ENCODE data around the gene ELL. TPM values are rescaled to one million over a fixed set of nuclear protein-coding genes. Genes with fewer than 3 reads are reported as not detected.
A peak's percentile ranks its signal among the peaks of the same experiment; 100 is the strongest.
"Not testable (repeated sequence)": the region's sequence is repeated elsewhere in the genome, so short reads cannot be mapped to it uniquely, and the experiment has no call there.

The ELL gene
- total RNA-seq, 1 donor from 2014 or later: 12.3 TPM

DNA sequence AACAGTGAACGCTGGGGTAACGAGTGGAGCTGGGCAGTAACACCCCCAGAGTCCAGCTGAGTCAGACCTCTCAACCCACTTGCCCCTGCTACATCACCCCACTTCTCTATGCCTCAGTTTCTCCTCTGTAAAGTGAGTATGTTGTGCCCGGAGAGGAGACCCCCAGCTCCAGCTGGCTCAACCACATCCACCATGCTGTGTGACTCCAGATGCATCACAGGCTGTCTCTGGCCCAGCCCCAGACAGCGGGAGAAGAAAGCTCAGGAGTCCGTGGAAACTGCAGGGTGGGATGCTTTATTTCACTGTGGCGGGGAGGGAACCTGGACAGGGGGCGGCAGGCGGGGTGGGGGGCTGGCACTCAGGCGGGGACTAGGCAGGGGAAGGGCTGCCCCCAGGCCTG lies 9.6 kb upstream of the ELL start:
- no peak for DNase-seq

DNA sequence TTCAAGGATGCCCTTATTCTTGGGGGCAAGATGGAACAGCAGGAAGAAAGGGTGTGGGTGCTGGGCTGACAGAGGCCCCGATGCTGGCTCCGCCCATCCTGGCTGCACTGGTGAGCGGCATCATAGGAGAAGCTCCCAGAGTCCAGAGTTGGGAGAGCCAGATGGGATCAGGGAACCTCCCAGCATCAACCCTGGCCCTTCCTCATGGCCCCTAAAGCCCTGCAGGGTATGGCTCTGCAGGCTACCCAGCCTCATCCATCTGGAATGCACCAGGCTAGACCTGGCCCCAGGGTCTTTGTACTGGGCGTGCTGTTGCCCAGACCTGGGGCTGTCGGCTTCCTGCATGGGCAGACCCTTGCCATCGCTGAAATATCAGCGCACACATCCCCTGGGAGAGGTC lies 7.9 kb upstream of the ELL start:
- DNase-seq: no peak

DNA sequence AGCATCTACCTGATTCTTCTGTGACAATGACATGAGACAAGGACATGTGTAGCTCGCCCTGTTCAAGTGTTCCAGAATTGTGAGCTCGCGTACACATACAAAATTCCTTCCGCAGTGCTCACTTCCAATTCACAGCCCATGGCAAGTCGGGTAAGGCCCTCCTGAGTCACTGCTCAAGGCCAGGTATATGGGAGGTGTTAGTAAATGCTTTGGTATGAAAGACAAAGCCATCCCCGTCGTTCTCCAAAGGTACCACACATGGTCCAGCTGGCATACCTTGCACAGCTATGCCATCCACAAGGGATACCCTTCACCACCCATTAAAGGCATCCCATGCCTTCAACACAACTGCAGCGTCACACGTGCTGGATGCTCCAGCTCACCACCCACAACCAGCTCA lies 4.4 kb upstream of the ELL start:
- no peak for DNase-seq

DNA sequence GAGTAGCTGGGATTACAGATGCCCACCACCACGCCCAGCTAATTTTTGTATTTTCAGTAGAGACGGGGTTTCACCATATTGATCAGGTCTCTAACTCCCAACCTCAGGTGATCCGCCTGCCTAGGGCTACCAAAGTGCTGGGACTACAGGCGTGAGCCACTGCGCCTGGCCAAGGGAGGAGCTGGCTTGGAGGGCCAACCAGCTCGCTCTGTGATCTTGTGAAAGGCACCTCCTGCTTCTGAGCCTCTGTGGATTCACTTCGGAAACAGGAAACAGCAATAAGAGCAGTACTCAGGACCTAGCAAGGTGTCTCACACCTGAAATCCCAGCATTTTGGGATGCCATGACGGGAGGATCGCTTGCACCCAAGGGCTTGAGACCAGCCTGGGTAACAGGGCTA lies 2.0 kb upstream of the ELL start:
- no peak for DNase-seq

DNA sequence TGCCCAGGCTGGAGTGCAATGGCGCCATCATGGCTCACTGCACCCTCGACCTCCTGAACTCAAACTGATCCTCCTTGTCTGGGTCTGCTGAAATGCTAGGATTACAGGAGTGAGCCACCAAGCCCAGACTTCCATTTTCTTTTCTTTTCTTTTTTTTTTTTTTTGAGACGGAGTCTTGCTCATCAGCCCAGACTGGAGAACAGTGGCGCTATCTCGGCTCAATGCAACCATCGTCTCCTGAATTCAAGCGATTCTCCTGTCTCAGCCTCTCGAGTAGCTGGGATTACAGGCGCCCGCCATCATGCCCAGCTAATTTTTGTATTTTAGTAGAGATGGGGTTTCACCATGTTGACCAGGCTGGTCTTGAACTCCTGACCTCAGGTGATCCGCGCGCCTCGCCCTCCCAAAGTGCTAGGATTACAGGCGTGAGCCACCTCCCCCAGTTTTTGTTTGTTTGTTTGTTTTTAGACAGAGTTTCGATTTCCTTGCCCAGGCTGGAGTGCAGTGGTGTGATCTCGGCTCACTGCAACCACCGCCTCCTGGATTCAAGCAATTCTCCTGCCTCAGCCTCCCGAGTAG lies 1.1 kb upstream of the ELL start:
- not testable (repeated sequence) for DNase-seq

DNA sequence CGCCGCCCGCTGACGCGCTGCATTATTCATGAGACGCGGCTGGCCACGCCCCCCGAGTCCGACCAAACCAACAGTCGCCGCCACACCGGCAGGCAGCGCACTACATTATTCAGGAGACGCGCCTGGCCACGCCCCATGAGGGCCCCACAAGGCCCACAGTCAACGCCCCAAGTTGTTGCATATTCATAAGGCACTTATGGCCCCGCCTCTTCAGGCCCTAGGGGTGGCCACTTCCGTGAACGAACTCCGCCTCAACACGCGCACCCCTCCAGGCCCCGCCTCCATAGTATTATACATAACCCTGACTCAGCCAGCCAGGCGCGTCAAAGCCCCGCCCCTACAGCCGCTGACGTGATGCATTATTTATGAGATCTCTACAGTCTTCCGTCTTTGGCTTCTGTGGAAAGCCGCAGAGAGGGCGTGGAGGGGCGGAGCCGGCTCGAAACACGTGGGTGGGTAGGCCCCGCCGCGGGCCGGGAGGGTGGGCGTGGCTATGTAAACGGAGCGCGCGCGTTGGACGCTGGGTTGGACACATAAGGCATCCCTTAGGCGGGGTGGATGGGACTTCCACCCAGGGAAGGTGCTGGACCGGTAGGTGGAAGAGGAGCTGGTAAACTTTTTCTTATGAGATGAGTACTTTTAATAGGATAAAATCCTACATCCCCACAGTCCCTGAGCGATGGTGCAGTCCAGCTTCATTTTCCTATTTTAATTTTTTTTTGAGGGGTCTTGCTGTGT lies 423 bp upstream of the ELL start:
- DNase-seq: peak; percentile 100

DNA sequence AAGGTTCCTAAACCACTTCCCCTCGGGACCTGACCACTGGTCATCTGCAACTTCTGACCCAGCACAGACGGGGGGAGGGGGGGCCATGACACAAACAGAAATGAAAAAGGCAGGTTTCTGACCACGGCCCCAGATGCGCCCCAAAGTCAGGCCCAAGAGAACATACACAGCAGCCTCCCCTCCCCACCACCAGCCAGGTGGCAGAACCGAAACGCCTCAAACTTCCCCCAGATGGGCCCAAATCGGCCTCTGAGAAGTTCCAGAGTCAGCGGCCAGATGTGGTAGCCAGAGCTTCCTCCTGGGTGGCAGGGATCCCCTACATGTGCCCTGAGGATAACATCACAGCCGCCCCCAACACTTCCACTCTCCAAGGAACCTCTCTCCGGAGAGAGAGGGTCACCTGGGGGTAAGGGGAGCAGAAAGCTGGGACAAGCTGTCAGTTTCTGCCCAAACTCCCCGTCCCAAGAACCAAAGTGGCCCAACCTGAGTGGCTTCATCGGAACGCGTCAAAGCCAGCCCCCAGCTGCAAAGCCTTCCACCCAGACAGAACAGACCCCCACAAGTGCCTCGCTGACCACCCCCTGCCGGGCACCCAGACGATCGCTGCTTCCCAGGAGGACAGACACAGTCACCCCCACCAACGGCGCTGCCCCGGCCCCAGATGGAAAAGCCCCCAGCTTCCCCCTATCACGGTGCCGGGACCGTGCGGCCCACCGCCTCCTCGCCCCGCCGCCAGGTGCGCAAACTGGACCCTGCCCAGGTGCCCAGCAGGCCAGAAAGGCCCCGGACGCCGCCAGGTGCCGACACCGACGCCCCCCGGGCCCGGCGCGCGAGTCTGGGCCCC lies 800 bp downstream of the ELL start:
- peak; percentile 33 for DNase-seq

DNA sequence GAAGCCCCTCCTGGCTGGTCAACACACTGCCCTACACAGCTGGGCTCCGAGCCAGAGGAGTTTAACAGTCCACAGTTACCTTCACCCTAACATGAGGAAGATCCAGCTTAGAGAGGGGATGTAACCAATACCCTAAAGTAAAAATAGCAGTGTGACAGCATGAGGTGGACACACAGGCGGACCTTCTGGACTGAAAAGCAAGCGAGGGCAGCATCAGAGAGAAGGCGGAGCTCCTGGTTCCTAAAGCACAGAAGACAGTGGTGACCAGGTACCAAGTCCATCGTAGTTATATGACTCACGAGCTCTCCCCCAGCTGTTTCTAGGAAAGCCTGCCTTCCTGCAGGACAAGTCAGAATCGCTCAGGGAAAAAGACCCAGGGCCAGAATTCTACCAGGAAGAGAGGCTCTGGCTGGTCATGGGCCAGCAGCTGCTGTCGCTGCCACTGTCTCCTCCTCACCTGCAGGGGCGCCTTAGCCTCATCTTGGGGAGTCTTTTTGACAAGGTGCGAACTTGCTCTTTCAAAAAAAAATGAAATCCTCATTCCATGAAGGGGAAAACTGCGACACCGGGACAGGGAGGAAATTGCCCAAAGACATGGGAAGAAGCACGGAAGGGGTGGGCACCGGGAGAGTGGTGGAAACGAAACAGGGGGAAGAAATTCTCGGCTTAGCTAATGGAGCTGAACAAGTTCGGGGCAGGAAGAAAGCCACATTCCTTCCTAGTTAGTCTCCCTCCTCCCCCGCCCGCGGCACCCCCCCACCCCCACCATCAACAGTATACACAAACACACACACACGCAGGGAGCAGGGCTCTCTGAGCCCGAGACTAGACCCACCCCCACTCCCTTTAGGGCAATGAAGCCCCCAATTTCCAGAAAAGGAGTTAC lies 1.7 kb downstream of the ELL start:
- DNase-seq: peak; percentile 84

DNA sequence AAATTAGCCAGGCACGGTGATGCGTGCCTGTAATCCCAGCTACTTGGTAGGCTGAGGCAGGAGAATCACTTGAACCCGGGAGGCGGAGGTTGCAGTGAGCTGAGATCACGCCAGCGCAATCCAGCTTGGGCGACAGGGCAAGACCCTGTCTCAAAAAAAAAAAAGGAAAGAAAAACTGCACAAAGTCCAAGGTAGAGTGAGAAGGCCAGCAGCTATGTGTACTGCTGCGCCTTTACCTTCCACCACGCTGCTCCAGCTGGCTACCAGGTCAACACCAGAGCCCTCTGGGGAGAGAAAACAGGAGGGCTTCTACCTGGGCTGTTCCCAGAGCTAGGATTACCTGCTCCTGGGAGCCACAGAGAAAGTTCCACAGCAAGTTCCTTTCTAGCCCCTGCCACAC lies 3.2 kb downstream of the ELL start:
- no peak for DNase-seq

DNA sequence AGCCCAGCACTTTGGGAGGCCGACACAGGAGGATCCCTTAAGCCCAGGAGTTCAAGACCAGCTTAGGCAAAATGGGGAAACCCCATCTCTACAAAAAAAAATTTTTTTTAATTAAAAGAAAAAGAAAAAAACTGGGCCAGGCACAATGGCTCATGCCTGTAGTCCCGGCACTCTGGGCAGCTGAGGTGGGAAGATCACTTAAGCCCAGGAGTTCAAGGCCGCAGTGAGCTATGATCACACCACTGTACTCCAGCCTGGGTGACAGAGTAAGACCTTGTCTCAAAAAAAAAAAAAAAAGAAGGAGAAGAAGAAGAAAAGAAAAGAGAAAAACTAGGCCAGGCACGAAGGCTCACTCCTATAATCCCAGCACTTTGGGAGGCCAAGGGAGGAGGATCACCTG lies 4.3 kb downstream of the ELL start:
- no peak for DNase-seq

DNA sequence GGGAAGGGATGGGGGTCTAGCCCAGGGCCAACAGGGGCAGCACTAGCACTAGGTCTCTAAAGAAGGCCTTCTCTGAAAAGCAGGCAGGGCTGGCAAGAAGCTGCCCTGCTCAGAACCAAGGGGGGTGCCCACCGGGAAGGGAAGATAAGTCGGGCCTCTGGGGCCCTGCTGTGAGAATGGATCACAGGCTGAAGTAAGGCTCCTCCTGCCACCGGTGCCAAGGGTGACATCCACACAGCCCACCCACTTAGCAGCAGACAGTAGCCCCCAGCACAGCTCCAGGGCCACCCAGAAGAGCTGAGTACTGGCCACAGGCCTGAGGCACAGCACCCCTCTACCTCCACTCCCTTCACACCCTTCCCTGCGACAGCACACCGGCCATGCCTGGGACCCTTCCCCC lies 5.9 kb downstream of the ELL start:
- DNase-seq: no peak

DNA sequence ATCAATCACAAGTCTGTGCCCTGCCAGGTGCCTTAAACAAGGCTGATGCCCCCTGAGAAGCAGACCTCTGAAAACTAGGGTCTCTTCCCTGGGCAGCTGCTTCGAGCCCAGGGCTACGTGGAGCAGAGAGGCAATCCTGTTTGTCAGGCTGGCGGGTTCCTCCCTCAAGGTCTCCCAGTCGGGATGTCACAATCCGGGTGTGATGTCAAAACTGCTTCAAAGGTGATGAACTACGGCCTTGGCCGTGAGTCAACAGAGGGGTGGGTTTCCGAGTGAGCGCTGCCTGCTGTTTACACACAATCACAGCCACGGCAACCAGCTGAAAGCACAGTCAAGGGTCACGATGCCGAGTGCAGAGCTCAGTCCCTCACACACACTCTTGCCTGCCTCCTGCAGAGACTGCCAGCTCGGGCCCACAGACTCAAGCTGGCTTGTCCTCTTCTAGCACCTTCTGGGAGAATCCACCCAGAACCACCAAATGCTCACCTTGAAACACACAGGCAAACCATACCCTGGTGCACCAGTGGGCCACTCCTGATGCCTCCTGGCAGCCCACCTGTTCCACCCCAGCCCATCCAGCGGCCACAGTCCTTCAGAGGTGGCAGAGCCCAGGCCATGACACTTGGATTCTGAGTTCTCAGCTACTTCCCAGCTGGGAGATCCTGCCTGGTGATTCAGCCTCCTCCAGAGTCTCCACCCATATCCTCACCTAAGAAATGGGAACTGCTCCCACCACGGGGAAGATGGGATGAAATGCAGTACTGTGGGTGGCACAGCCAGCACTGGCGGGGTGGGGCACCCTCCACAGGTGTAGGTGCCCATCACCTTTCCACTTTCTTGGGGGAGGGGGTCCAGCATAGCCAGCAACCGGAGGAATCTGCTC lies 6.8 kb downstream of the ELL start:
- peak; percentile 94 for DNase-seq

DNA sequence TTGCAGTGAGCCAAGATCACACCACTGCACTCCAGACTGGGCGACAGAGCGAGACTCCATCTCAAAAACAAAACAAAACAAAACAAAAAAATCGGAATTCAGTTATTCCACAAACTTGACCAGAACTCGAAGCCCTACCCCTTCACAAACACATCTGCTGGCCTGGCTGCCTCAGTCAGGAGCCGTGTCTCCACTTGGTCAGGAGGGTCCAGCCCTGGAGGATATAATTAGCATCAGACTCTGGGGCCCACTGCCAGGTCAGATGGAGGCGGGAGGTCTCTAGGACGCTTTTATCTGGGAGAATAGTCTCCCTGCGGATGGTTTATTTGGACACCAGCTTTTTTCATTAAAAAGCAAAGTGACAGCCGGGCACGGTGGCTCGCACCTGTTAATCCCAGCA lies 8.0 kb downstream of the ELL start:
- no peak for DNase-seq

DNA sequence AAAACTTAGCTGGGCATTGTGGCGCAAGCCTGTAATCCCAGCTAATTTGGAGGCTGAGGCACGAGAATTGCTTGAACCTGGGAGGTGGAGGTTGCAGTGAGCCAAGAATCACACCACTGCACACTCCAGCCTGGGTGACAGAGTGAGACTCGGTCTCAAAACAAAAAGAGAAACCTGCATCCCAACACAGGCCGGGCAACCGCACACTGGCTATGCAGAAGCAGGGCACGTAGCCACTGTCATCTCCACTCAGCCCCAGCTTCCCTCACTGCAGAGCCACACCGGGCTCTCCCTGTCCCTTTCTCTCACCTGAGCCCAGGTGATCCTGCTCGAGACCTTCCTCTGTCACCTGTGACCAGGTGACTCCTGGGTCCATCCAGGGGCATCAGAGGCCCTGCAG lies 11.7 kb downstream of the ELL start:
- no peak for DNase-seq

DNA sequence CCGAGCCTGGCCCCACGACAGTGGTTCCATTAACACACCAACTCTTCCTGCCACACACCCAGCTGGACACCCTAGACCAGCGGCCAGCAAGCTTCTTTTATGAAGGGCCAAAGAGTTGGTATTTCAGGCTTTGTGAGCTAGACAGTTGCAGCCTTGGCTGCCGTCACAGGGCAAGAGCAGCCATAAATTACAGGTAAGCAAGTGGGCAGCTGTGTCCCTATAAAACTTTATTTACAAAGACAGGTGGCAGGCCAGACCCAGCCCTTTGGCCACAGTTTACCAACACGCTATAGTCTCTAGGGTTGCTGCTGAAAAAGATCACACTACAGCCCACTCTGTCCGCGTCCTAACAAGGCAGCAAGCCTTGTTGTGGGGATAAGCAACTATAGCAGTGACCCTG lies 13.3 kb downstream of the ELL start:
- DNase-seq: no peak

DNA sequence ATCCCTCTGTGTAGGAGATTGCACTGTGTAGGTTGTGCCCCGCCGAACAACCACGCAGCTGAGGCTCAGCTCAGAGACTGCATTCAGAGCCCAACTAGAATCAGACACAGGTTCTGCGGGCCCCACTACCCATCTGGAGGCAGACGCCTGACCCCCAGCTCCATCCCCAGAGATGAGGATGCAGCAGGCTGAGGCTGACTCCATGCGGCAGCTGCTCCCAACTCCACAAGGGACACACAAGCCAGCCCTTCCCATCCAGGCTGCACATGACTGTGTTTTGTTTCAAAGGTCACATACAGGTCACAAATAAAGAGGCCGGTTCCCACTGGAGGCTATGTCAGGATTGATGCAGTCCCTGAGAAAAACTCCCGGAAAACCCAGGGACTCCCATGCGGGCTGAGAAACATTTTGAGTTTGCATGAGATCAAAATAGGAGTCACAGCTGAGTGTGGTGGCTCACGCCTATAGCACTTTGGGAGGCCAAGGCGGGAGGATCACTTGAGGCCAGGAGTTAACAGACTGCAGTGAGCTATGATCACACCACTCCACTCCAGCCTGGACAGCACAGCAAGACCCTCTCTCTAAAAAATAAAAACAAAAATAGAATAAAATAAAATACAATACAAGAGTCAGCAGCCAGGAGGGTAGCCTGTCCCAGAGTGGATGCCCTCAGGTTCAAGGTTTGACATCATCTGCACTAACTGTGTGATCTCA lies 14.0 kb downstream of the ELL start:
- DNase-seq: peak; percentile 46

DNA sequence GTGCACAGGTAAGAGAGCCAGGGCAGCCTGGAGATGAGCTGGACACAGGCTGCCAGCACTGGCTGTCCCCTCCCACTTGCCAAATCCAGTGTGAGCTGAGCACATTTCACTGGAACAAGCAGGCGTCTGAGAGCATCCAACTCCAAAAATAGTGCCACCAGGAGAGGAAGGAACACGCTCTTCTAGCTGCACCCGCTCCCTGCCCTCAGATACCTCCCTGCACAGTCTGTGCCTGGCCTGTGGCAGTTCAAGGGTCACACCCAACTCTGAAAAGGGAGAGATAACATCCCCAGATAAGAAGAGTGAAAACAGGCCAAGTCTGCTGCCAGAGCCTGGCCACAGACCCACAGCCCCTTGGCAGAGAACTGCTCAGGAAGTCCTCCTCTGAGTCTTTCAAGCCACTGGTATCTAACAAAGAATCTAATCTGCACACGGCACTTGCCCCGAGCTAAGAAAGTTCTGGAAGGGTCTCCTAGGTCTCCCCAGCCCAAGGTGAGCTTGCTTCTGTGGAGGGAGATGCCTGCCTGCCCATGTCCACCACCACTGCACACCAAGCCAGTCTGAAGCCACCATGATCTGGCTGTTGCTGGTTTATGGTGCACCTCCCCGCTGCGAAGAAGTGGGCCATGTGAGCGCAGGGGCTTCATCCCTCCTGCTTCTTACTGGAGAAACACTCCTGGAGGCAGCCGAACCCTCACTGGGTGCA lies 14.7 kb downstream of the ELL start:
- peak; percentile 32 for DNase-seq

DNA sequence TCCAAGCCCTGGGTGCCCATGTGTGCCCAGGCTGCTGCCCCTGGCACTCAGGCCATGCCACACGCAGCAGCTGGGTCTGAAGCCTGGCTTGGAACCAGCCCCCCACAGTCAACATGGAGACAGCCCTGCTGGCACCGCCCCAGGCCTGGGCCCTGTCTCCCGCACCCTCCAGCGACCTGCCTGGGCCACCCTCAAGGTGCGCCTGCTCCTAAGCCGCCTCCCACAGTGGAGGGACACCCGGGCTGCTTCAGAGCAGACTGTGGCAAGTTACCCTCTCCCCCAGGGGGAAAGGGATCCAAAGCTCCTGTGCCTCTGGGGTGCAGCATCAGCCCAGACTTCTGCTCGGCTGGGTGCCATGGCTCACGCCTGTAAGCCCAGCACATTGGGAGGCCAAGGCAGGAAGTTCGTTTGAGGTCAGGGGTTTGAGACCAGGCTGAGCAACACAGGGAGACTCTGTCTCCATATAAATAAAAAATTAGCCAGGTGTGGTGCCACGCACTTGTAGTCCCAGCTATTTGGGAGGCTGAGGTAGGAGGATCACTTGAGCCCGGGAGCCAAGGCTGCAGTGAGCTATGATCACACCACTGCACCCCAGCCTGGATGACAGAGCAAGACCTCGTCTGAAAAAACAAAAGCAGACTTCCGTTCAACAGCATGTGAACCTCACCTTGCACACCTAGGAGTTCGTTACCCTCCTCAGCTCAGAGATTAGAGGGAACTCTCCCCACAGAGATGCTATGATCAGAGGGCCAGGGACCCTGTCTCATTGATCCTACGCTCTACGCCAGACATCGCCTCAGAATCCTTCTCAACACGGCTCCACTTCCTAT lies 15.6 kb downstream of the ELL start:
- DNase-seq: no peak

DNA sequence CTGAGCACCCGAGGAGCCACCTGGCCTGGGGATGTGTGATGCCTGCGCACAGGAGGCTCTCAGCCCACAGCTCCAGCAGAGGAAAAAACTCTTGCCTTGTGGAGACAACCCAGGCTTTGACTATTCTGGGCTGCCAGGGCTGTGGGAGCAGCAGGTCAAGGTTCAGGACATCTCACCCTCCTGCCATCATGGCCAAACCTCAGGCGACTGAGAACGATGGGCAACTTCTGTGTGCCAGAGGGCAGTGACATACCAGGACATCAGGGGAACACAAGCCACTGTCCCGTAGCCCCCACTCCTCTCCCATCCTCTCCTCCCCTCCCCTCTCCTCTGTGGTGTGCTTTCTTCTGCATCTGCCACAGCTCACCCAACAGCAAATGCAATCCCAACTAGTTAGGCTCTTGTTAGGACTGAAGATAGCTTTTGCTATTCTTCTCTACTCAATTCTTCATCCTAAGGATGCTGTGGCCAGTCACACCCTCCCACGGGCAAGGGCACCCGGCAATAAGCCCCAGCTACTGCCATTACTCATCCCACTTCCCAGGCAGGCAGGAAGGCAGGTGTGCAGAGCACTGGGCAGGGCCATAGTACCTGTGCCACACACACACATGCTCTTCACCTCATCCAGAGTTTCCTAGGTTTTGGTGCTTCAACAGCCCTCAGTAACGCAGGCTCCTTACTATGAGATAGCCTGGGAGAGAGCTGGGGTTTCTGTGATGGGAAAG lies 16.8 kb downstream of the ELL start:
- DNase-seq: no peak
